ENCODE measurements around the gene KRTAP29-1. TPM values are rescaled to one million over a fixed set of nuclear protein-coding genes. Genes with fewer than 3 reads are reported as not detected.

Gene KRTAP29-1
- polyA plus RNA-seq, 2 of the 4 experiments (the other 2 are of a cell fraction), result not detected

- FAIRE-seq (peak; percentile 99), ATAC-seq (peak; percentile 67 to 79; a peak in 5 of 6 replicates), DNase-seq (ENCODE audit: low read depth in 1 of 2, low spot score in 1 of 2) (peak; percentile 46 to 68)
- Histone ChIP-seq H3K27ac (0 out of 6 replicates have a peak overlapping the region, but pooled peaks of 1 of the 2 experiments have one; percentile 43), H3K4me2 (no peak overlapping the region), H3K9me3 (peaks cover 15% of the 10 kb centered on the region), H3K4me3 (no peak overlapping the region), H3K4me1 (no peaks in the 10 kb centered on the region)
- ChIA-PET POLR2A (no interaction called here), CTCF (interaction anchor here (0.5 to 4.7 kb wide), 93 partner anchors 9 to 703 kb away, joined by 3 to 58 read pairs (median 4); partner anchors contain the start of genes KRT20, KRT33A, KRTAP1-4 and KRTAP16-1)
- 22% methylated on average over 5 of the region's 5 CpGs for WGBS (ENCODE audit: missing lambda C conversion rate)
- no peak for TF ChIP-seq ZSCAN20 (CRISPR knock-in tag; IDR thresholded peaks at IDR 0.05)
- no peak for TF ChIP-seq NR3C1 (IDR thresholded peaks at IDR 0.05)
- peak; percentile 91 for TF ChIP-seq SMC3 (IDR thresholded peaks at IDR 0.05)
- no peak for TF ChIP-seq TP53 (CRISPR knock-in tag; IDR thresholded peaks at IDR 0.05)
- TF ChIP-seq CBX2 (IDR thresholded peaks at IDR 0.05; ENCODE audit: borderline replicate concordance, low read depth), result no peak
- TF ChIP-seq, protein P1, sequence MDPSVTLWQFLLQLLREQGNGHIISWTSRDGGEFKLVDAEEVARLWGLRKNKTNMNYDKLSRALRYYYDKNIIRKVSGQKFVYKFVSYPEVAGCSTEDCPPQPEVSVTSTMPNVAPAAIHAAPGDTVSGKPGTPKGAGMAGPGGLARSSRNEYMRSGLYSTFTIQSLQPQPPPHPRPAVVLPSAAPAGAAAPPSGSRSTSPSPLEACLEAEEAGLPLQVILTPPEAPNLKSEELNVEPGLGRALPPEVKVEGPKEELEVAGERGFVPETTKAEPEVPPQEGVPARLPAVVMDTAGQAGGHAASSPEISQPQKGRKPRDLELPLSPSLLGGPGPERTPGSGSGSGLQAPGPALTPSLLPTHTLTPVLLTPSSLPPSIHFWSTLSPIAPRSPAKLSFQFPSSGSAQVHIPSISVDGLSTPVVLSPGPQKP (IDR thresholded peaks at IDR 0.05; ENCODE audit: low read depth, low read length), result no peak
- TF ChIP-seq NPAS2 (CRISPR knock-in tag; IDR thresholded peaks at IDR 0.05; ENCODE audit: borderline replicate concordance), result no peak
- TF ChIP-seq TFCP2L1 (CRISPR knock-in tag; IDR thresholded peaks at IDR 0.05), result no peak
- no peak for TF ChIP-seq EHMT2 (IDR thresholded peaks at IDR 0.05; ENCODE audit: low read depth)
- TF ChIP-seq SREBF2 (IDR thresholded peaks at IDR 0.05), result no peak
- no peak for TF ChIP-seq MAFK (IDR thresholded peaks at IDR 0.05; ENCODE audit: partially characterized antibody)
- TF ChIP-seq FOXS1 (CRISPR knock-in tag; IDR thresholded peaks at IDR 0.05), result no peak
- no peak for TF ChIP-seq HMGXB4 (CRISPR knock-in tag; IDR thresholded peaks at IDR 0.05; ENCODE audit: borderline replicate concordance)
- TF ChIP-seq MAZ (IDR thresholded peaks at IDR 0.05; ENCODE audit: borderline replicate concordance, low read depth, low read length), result no peak
- peak; percentile 89 for TF ChIP-seq CTCF (IDR thresholded peaks at IDR 0.05)
- no peak for TF ChIP-seq PHF8 (IDR thresholded peaks at IDR 0.05; ENCODE audit: borderline replicate concordance, low read depth)
- no peak for TF ChIP-seq USF2 (IDR thresholded peaks at IDR 0.05)
- TF ChIP-seq MYC (IDR thresholded peaks at IDR 0.05; ENCODE audit: borderline replicate concordance, low read length), result no peak
- peak; percentile 78 to 79 for TF ChIP-seq RAD21 (conservative IDR thresholded peaks at IDR 0.05 in 1 of 2, IDR thresholded peaks at IDR 0.05 in 1 of 2)
- TF ChIP-seq ATOH8 (CRISPR knock-in tag; IDR thresholded peaks at IDR 0.05; ENCODE audit: low read depth), result no peak
- no peak for TF ChIP-seq FOSL2 (IDR thresholded peaks at IDR 0.05)
- no peak for TF ChIP-seq FOSL2 (CRISPR knock-in tag; IDR thresholded peaks at IDR 0.05)
Observed at GRCh38 chr17:41322094-41322902, 19.6 kb upstream of the KRTAP29-1 start.

Measured in A549 (cell line).